Measurements from ENCODE around the gene CLDN7.

The CLDN7 gene

DNA sequence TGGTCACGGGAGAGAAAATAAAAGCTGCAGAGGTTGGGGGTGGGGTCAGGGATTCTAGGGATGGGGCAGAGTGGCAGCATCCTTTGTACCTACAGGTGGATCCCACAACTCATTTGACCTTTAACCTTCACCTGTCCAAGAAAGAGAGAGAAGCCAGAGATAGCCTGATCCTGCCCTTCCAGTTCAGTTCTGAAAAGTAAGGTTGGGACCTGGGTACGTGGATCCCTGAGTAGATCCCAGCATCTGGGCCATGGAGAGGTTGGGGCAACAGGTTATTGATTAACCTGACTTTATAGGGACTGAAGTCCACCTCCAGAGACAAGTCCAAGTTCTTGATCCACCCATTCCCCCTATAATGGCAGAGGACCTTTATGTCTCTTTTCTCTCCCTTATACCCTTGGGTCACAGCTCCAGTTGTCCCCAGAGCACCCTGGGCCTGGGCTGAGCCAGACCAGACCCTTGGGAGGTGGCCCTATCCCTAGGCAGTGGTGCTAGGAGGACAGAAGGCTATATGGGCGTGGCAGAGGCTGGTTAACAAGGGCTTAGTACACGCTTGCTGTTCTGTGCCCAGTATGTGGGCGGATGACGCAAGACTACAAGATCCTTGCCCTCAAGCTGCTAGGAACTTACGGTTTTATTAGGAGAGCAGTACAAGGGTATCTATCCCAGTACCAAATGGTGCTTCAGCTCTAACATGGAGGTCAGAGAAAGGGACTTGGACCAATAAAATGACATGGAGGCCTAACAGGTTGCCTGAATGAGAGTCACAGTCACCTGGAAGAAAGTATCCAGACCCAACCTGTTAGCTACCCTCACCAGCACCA is 3.3 kb downstream of the CLDN7 start:
- no peak for TF ChIP-seq FOXP2 (optimal IDR thresholded peaks at IDR 0.05; ENCODE audit: borderline replicate concordance, extremely low read depth, extremely low read length, insufficient read depth)
- TF ChIP-seq TAF1 (IDR thresholded peaks at IDR 0.05; ENCODE audit: borderline replicate concordance, insufficient read depth, low read length), result no peak
- TF ChIP-seq POLR2AphosphoS5 (IDR thresholded peaks at IDR 0.05; ENCODE audit: low read depth, low read length), result peak; percentile 22; the same call in 1 of the 2 replicates
- TF ChIP-seq SIN3A (IDR thresholded peaks at IDR 0.05; ENCODE audit: borderline replicate concordance, insufficient read depth, low read length), result no peak
- TF ChIP-seq REST (IDR thresholded peaks at IDR 0.05; ENCODE audit: insufficient read depth in 1 of 2, low read depth in 2 of 2, low read length in 2 of 2), result no peak

DNA sequence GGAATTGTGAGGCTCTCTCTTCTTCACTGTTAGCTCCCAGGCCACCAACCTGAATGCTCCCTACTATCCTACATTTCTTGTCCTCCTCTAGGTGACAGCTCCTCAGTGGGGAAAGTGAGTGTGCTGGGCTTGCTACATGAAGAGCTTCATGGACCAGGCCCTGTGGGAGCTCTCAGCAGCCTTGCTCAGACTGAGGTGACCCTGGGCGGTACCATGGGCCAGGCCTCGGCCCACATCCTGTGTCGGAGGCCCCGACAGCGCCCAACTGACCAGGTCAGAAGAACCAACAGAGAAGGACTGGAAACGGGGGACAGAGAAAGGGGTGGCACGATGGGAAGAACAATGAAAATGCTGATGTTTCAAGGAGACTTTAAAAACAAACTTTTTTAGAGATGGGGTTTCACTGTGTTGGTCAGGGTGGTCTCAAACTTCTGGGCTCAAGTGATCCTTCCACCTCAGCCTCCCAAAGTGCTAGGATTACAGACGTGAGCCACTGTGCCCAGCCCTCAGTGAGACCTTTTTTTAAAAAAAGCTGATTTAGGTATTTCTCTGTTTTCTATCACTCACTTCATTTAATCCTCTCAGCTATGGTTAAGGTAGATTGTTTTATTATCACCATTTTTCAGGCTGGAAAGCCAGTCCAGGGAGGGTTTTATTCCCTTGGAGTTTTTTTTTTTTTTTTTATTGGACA is 5.4 kb downstream of the CLDN7 start:
- TF ChIP-seq TAF1 (IDR thresholded peaks at IDR 0.05; ENCODE audit: borderline replicate concordance, insufficient read depth, low read length) (no peak), SIN3A (IDR thresholded peaks at IDR 0.05; ENCODE audit: borderline replicate concordance, insufficient read depth, low read length) (no peak), FOXP2 (optimal IDR thresholded peaks at IDR 0.05; ENCODE audit: borderline replicate concordance, extremely low read depth, extremely low read length, insufficient read depth) (no peak), REST (IDR thresholded peaks at IDR 0.05; ENCODE audit: insufficient read depth in 1 of 2, low read depth in 2 of 2, low read length in 2 of 2) (no peak), POLR2AphosphoS5 (IDR thresholded peaks at IDR 0.05; ENCODE audit: low read depth, low read length) (no peak; the same call in 1 of the 2 replicates)

GRCh38 chr17:7254511-7254910 is 7.8 kb downstream of the CLDN7 start:
- TF ChIP-seq SIN3A (IDR thresholded peaks at IDR 0.05; ENCODE audit: borderline replicate concordance, insufficient read depth, low read length), result no peak
- no peak for TF ChIP-seq REST (IDR thresholded peaks at IDR 0.05; ENCODE audit: insufficient read depth in 1 of 2, low read depth in 2 of 2, low read length in 2 of 2)
- no peak for TF ChIP-seq POLR2AphosphoS5 (IDR thresholded peaks at IDR 0.05; ENCODE audit: low read depth, low read length)
- no peak for TF ChIP-seq TAF1 (IDR thresholded peaks at IDR 0.05; ENCODE audit: borderline replicate concordance, insufficient read depth, low read length)
- TF ChIP-seq FOXP2 (optimal IDR thresholded peaks at IDR 0.05; ENCODE audit: borderline replicate concordance, extremely low read depth, extremely low read length, insufficient read depth), result no peak

DNA sequence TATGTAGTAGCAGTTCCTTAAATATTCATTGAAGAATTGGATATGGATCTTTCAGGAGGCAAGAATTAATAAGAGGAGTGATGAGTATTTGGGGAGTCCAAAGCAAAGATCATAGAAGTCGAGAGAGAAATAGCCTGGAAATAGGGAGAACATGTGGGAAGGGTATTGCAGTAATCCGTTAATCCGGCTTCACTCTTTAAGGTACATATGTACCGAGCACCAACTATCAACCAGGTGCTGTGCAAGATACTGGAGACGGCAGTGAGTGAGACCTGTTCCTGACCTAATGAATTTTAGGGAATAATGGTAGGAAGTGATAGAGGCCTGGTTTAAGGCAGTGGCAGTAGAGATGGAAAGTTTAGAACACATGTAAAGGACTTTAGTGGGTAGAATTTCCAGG is 9.2 kb downstream of the CLDN7 start:
- TF ChIP-seq POLR2AphosphoS5 (IDR thresholded peaks at IDR 0.05; ENCODE audit: low read depth, low read length), result no peak
- TF ChIP-seq REST (IDR thresholded peaks at IDR 0.05; ENCODE audit: insufficient read depth in 1 of 2, low read depth in 2 of 2, low read length in 2 of 2), result no peak
- no peak for TF ChIP-seq FOXP2 (optimal IDR thresholded peaks at IDR 0.05; ENCODE audit: borderline replicate concordance, extremely low read depth, extremely low read length, insufficient read depth)
- TF ChIP-seq TAF1 (IDR thresholded peaks at IDR 0.05; ENCODE audit: borderline replicate concordance, insufficient read depth, low read length), result no peak
- TF ChIP-seq SIN3A (IDR thresholded peaks at IDR 0.05; ENCODE audit: borderline replicate concordance, insufficient read depth, low read length), result no peak

All from PFSK-1 (cell line).